Prostate gland (tissue), 2 donors: Measurements from ENCODE around the gene SPTB. TPM values are rescaled to one million over a fixed set of nuclear protein-coding genes. Genes with fewer than 3 reads are reported as not detected.

Experiments
- DNase-seq: peaks from one replicate; pipeline ENCODE4 v3.0.0-alpha.2; 2019; ENCODE audit warnings: low spot score
- H3K27ac ChIP-seq, 2 donors: fragments of 200-600 bp; sonication (generic); 2 replicates each; pipeline ENCODE4 v1.5.1; 2017 to 2019
- H3K27me3 ChIP-seq: fragments of 200-600 bp; sonication (generic); replicated peaks from 2 replicates; pipeline ENCODE4 v1.5.1; 2019; ENCODE audit not compliant: insufficient read depth
- H3K36me3 ChIP-seq, 2 donors: fragments of 200-600 bp; sonication (generic); 1 replicate in 1 of 2; 2 replicates in 1 of 2; pipeline versions ENCODE4 v1.5.1 to v1.8.1; 2017 to 2019
- H3K4me1 ChIP-seq: fragments of 200-600 bp; sonication (generic); replicated peaks from 2 replicates; pipeline ENCODE4 v1.5.1; 2019
- H3K4me3 ChIP-seq, 2 donors: fragments of 200-600 bp; sonication (generic); 2 replicates each; pipeline ENCODE4 v1.5.1; 2017 to 2019
- H3K9me3 ChIP-seq: fragments of 200-600 bp; sonication (generic); 2 replicates; pipeline ENCODE4 v1.5.1; 2017
- POLR2A ChIP-seq: fragments of 450-650 bp; IDR thresholded peaks from one replicate; pipeline ENCODE4 v1.6.1; 2016; ENCODE audit warnings: antibody characterized with exemption, mild to moderate bottlenecking
- POLR2AphosphoS5 ChIP-seq: sonication (generic); formaldehyde crosslinking; IDR thresholded peaks from one replicate; pipeline ENCODE4 v1.6.1; 2017; ENCODE audit warnings: antibody characterized with exemption
- WGBS: methylation state at CpG from one replicate; pipeline ENCODE4 v1.1.5; 2018; 5-methylcytosine and 5-hydroxymethylcytosine counted together
- intact Hi-C: fragments of 100-400 bp; cut with DNase I; formaldehyde crosslinking; loops from one replicate; pipeline ENCODE4 v1.14.2; 2022
- total RNA-seq, 2 donors: library from RNA; depleted of rRNA; stranded (reverse); fragments of >200 nt; gene quantifications; one replicate each; pipeline ENCODE4 v1.1.0, GENCODE V29; 2016
- TF ChIP-seq, protein P1 (sequence below), 4 experiments: fragments of 200-600 bp in 2 of 4; fragments of 450-650 bp in 2 of 4; sonication (generic) in 2 of 4; IDR thresholded peaks; 1 replicate in 3 of 4; 2 replicates in 1 of 4; pipeline ENCODE4 v1.5.1; 2016 to 2019; ENCODE audit warnings: antibody characterized with exemption in 4 of 4, mild to moderate bottlenecking in 2 of 4, moderate library complexity in 2 of 4

SPTB gene
- total RNA-seq, 2 donors from 2014 or later = 2.7 to 3.7 TPM

DNA sequence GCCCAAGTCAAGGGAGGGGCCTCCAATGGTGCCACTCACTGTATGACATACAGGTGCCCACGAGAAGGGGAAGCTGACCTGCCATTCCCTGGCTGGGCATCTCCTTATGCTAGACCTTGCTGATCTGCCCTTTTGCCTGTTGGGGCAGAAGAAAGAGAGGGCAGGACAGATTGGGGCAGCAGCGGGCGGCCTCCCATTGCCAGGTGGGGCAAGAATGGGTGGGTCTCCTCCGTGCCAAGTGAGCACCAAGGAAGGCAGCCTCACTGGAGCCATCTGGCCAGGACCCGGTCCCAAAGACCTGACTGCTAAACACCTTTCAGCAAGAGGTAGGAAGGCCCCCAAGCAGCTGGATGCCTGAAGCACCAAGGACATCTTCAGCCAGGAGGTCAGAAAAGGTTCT lies 125.0 kb downstream of the SPTB start:
- no peaks in the 10 kb centered on the region for H3K36me3 ChIP-seq
- H3K4me1 ChIP-seq = no peaks in the 10 kb centered on the region
- H3K27me3 ChIP-seq = no peaks in the 10 kb centered on the region
- 83% methylated on average over 4 of the region's 5 CpGs for WGBS
- no peak overlapping the region for H3K4me3 ChIP-seq
- no peak overlapping the region for H3K27ac ChIP-seq
- H3K9me3 ChIP-seq = no peaks in the 10 kb centered on the region
- DNase-seq = no peak
- TF ChIP-seq POLR2AphosphoS5 = no peak
- TF ChIP-seq, protein P1, sequence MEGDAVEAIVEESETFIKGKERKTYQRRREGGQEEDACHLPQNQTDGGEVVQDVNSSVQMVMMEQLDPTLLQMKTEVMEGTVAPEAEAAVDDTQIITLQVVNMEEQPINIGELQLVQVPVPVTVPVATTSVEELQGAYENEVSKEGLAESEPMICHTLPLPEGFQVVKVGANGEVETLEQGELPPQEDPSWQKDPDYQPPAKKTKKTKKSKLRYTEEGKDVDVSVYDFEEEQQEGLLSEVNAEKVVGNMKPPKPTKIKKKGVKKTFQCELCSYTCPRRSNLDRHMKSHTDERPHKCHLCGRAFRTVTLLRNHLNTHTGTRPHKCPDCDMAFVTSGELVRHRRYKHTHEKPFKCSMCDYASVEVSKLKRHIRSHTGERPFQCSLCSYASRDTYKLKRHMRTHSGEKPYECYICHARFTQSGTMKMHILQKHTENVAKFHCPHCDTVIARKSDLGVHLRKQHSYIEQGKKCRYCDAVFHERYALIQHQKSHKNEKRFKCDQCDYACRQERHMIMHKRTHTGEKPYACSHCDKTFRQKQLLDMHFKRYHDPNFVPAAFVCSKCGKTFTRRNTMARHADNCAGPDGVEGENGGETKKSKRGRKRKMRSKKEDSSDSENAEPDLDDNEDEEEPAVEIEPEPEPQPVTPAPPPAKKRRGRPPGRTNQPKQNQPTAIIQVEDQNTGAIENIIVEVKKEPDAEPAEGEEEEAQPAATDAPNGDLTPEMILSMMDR (IDR thresholded peaks at IDR 0.05) = no peak
- TF ChIP-seq POLR2A = no peak
- intact Hi-C loops = no loop called here

DNA sequence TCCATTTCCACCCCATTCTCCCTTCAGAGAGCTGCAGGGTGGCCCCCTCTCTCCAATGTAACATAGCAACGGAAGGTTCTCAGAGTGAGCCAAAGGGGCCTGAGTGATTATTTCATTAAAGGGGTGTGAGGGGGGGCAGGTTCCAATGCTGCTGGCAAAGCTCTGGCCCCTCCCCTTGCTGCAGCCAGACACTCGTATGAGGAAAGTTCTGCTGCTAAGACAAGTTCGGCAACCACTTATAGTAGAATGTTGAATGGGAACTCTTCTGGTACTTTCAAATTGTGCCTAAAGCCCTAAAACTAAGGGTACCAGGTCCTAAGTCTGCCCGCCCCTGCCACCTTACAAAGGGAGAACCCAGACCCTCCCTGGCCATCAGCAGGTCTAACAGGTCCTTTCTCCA lies 125.7 kb downstream of the SPTB start:
- Histone ChIP-seq H3K4me1 (no peaks in the 10 kb centered on the region), H3K27me3 (no peaks in the 10 kb centered on the region), H3K36me3 (no peaks in the 10 kb centered on the region), H3K4me3 (no peak overlapping the region), H3K27ac (no peak overlapping the region), H3K9me3 (no peaks in the 10 kb centered on the region)
- intact Hi-C loops = no loop called here
- TF ChIP-seq, protein P1 (IDR thresholded peaks at IDR 0.05) = no peak
- TF ChIP-seq POLR2AphosphoS5 (no peak), POLR2A (no peak)
- DNase-seq = no peak
- WGBS = 97% methylated on average over 4 of the region's 4 CpGs

DNA sequence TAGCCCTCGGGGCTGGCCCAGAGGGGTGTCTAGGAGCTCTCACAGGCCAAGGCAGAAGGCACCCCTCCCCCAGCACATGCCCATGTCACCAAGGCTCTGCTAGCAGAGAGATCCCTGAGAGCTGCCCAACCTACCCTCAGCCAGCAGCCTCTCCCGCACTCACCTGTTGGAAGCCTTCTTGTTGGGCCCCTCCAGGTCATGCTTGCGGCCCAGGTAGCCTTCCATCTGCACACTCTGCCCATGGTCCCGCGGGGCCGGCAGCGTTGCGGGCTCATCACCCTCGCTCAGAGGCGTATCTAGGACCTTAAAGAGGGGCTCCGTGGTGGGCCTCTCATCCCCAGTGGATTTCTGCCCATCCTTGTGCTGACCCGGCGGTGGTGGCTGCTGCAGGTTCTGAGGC lies 126.3 kb downstream of the SPTB start:
- no peak for TF ChIP-seq POLR2A
- no peak for TF ChIP-seq POLR2AphosphoS5
- TF ChIP-seq, protein P1 (IDR thresholded peaks at IDR 0.05) = no peak
- no peak for DNase-seq
- no peaks in the 10 kb centered on the region for H3K4me1 ChIP-seq
- H3K27ac ChIP-seq = no peak overlapping the region
- H3K4me3 ChIP-seq = no peak overlapping the region
- H3K27me3 ChIP-seq = no peaks in the 10 kb centered on the region
- no peaks in the 10 kb centered on the region for H3K36me3 ChIP-seq
- intact Hi-C loops = no loop called here
- no peaks in the 10 kb centered on the region for H3K9me3 ChIP-seq
- 95% methylated on average over 13 of the region's 13 CpGs for WGBS

DNA sequence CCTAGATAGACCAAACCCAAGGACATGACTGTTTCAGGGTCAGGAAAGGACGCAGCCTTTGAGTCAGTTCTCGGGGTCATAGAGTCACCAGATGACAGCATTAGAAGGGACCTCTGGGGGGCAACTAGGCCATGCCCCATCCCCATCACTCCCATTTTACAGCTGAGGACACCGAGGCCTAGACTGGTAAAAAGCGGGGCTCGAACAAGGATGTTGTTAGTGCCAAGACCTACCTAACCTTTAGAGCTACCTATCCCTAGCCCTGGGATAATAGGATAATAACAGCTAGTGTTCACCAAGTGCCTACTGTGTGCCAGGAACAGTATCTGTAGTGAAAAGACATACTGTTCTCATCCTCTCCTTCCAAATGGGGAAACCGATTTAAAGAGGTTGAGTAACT lies 126.8 kb downstream of the SPTB start:
- no peak overlapping the region for H3K27ac ChIP-seq
- no peaks in the 10 kb centered on the region for H3K9me3 ChIP-seq
- DNase-seq = no peak
- 99% methylated on average over 6 of the region's 6 CpGs for WGBS
- no peaks in the 10 kb centered on the region for H3K4me1 ChIP-seq
- H3K27me3 ChIP-seq = no peaks in the 10 kb centered on the region
- H3K4me3 ChIP-seq = no peak overlapping the region
- no peaks in the 10 kb centered on the region for H3K36me3 ChIP-seq
- intact Hi-C loops = no loop called here
- TF ChIP-seq POLR2A = no peak
- no peak for TF ChIP-seq POLR2AphosphoS5
- TF ChIP-seq, protein P1 (IDR thresholded peaks at IDR 0.05) = no peak

GRCh38 chr14:64748995-64749714 lies 130.6 kb downstream of the SPTB start:
- Histone ChIP-seq H3K4me3 (no peak overlapping the region), H3K9me3 (no peaks in the 10 kb centered on the region), H3K36me3 (no peaks in the 10 kb centered on the region), H3K27me3 (no peaks in the 10 kb centered on the region), H3K27ac (no peak overlapping the region), H3K4me1 (no peaks in the 10 kb centered on the region)
- intact Hi-C loops = no loop called here
- TF ChIP-seq, protein P1 (IDR thresholded peaks at IDR 0.05) = no peak
- TF ChIP-seq POLR2AphosphoS5 (no peak), POLR2A (no peak)
- 93% methylated on average over 49 of the region's 51 CpGs for WGBS
- DNase-seq = no peak
